Activated T-cell treated with anti-CD3 and anti-CD28 coated beads for 24 hours (primary cell): Measurements from ENCODE around the gene KRT6C.
"Not testable (repeated sequence)": the region's sequence is repeated elsewhere in the genome, so short reads cannot be mapped to it uniquely, and the experiment has no call there.

Experiments used
- DNase-seq: peaks from one replicate; pipeline ENCODE4 v3.0.0-alpha.2; 2020; ENCODE audit warnings: low read depth

Gene KRT6C

DNA sequence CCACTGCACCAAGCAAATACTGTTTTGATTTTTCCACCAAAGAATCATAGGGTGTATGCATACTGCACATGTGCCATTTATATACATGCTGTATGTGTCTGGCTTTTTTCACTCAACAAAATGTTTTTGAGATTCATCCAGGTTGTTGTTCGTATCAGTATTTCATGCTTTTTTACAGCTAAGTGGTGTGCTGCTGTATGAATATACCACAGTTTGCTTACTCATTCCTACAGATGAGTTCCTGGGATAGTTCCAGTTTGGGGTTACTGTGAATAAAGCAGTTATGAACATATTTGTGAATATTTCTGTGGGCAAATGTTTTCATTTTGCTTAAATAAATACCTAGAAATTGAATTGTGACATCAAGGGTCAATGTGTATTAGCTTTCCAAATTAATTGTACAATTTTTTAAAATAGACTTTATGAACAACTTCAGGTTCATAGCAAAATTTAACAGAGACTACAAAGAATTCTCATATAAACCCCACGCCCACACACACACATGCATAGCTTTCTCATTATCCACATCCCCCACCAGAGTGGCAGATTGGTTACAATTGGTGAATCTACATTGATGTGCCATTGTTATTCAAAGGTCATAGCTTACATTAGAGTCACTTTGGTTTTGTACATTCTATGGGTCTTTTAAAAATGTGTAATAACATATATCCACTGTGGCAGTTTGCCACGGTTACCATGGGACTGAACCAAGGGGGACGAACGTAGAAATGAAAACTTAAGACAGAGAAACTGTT, 26.4 kb upstream of the KRT6C start:
- DNase-seq, result no peak

DNA sequence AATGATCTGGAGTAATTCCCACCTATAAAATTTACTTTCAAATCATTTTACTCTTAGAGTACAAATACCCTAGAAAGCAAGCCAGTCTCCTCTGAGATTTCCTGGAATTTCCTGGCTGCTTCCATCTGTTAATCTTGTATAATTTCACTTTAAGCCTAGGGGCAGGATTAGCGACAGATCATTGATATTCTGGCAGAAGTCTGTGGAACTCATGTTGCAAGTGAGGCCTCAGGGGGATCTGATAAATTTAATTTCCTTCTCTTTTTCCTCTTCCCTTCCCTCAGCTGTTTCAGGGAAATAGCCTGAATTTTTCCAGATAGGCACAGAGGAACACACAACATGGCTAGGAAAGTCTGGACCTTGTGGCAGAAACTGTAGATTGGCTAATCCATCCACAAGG, 25.3 kb upstream of the KRT6C start:
- DNase-seq, result no peak

DNA sequence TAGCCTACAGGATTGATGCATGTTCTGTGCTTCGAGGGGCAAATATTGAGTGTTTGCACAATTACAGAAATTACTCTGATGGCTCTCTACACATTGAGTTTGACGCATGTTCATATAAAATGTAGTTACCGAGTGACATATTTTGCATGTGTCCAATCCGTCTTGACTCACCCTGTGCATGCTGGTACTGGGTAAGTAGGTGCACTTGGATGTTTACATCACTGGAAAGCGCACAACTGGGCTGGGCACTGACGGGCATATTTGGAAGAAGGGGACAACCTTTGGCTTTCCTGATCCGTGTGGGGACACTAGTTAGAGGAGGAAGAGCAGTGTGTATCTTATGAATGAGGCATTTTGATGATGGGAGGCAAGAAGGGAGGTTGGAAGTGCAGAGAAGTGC, 24.4 kb upstream of the KRT6C start:
- DNase-seq, result no peak

DNA sequence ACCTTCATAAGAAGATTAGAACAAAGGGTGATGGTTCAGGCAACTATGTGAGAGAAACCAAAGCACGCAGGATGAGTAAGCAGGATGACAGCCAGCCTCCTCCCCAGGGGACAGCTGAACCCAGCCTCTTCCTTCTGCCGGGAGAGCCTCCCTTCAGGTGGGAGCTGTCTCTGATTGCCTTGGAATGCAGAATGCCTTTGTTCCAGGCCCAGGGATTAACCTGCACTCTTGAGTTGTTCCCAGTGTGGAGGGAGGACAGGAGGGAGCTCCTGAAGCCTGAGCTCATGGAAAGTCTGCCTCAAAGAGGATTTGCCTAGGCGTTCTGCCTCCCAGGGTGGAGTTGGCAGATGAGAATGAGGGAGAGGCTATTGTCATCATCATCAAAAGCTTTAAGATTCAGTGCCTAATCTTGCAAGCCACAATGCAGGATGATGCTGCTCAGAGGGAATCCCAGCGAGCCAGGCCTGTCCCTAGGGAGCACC, 23.0 kb upstream of the KRT6C start:
- DNase-seq, result no peak

DNA sequence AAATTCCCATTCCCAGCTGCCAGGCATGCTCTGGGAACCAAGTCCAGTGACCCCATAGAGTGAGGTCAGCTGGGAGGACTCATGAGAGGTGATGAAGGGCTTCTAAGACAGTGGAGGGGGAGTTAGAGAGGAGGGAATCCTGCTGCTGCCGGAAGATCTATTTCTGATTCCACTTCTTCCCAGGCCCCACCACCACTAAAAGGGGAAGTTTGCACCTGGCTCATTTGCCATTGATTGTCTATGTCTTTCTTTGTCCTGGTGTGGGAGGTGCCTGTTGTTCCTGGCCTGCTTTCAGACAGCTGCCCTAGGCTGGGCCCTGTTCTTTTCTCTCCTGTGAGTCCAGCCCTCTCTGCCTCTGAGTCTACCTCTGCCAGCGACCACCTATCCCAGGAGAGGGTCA, 22.4 kb upstream of the KRT6C start:
- no peak for DNase-seq

DNA sequence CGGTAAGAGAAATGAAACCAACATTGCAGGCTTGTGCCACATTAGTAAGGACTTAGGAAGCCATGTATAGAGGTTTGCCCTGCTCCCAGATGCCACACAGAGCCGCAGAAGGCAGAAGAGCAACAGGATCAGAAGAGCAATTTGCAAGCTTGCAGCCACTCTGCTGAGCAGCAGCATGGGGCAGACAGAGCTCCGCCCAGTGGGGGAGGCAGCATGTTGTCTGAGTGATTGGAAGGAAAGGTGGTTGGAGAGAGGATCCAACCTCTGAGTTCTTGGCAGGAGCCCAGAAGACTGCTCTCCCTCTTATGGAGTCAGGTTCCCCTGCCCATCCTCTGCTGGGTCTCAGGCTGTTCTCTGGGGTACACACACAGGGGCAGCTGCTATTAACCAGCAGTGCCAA, 21.8 kb upstream of the KRT6C start:
- DNase-seq, result no peak

DNA sequence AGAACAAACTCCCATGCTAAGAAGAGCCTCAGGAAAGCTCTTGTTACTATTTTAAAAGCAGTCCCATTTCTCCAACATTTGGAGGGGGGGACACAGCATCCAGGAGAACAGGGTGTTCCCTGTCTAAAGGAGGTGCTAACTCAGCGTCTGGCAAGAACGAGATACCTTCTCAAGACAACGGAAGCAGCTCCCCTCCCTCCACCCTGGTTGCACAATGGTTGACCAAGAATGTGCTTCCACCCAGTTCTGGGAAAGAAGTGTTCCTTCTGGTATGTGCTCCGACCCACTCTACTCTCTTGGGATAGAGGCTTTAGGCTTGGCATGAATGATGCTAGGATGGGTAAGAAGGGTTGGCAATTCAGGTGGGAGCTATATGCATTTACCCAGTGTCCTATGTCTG, 20.9 kb upstream of the KRT6C start:
- DNase-seq, result no peak

DNA sequence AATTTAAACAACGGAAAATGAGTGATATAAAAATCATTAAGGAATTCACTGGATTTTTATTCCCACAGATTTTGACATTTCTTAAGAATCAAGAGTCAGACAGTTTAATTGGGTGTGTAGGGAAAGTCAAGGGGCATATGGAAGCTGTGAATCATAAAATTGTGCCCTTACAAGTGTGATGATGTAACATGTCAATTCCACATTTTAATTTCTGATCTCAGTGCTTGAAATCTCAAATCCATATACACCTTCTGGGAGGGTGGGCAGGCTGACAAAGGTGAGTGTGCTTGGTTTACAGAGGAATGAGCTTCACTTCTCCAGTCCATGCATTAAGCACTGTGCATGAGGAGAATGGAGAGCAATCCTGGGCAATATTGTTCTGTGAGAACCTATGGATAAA, 20.5 kb upstream of the KRT6C start:
- no peak for DNase-seq

DNA sequence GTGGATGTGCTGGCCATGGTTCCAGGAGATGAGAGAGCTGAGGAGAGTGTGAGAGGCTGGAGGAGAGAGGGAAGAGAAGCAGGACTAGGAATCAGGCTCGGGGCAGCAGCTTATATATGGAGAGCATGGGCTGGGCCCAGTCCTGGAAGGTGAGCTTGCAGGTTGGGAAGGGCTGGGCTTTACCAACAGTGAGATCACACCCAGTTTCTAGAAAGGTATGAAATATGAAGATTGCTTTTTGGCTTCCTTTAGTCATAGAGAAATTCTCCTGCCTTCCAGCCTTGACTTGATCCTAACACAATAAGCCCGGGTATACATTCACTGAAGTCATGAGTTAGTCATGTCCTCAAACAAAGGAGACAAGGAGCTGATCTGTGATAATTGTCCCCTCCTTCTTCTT, 19.6 kb upstream of the KRT6C start, which contains the start of gene KRT6A:
Gene KRT6A, minus strand, starts transcription at position 86 of the 400 bp plus-strand sequence. Its CDS starts 69 bp downstream, at position 17.
- DNase-seq, result no peak

DNA sequence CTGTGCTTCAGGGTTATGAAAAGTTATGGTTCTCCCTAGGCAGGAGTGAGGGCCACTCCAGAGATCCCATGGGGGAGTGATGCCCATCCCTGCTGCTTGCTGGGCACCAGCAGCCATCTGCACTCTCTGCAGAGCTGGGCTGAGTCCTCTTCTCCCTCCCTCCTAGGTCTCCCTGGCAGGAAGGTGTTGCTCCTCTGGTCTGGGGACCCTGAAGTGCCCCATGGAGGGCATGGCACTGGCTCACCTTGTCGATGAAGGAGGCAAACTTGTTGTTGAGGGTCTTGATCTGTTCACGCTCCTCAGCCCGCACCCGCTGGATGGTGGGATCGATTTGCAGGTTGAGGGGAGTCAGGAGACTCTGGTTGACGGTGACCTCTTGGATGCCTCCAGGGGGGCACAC, 18.8 kb upstream of the KRT6C start:
- DNase-seq, result not testable (repeated sequence)

DNA sequence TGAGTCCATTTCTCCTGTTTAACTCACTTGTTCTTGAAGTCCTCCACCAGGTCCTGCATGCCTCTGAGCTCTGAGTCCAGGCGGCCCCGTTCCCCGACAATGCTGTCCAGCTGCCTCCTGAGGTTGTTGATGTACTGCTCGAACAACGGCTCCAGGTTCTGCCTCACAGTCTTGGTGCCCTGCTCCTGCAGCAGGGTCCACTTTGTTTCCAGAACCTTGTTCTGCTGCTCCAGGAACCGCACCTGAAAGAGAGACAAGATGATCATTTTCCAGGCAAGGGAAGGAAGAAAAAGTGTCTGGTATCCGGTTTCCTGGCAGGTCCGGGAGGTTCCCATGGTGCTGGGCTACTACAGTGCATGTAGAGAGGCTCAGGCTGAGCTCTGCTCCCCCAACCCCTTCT, 17.9 kb upstream of the KRT6C start:
- not testable (repeated sequence) for DNase-seq

DNA sequence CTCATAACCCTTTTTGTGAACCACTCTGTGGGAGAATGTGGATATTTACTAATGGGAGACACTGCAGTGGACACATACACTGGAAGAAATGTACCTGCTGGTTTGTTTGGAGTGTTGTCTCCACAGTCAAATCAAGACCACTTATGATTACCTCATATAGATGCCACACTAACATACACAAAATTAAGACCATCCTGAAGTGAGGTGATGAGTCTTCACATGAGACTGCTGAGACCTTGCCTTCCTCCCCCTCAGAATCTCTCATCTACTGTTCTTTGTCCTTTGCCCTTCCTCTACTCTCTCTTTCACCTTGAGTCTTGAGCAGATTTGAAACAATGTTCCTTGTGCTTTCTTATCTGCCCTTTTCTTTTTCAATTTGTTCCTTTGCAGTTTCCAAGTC, 15.1 kb upstream of the KRT6C start:
- DNase-seq, result no peak

DNA sequence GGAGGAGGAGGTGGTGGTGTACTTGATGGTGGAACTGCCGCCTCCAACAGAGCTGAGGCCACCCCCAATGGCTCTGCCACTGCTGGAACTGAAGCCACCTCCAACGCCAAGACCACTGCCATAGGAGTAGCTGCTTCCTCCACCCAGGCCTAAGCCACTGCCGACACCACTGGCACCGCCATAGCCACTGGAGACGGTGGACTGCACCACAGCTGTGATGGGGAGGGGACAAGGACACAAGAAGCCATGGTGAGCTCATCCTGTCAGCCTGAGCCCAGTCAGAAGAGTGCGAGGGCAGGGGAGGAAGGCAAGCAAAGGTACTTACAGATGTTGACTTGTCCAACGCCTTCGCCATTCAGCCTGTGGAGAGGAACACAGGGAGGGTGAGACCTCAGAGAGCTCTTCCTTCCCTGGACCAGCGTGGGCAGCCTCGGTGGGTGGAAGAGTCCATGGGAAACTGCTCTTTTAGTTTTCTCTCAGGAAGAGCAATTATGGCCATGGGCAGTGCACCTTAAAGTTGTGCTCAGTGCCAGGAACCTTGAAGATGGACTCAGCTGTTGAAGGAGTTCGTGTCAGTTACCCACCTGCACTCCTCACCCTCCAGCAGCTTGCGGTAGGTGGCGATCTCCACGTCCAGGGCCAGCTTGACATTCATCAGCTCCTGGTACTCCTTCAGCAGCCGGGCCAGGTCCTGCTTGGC, 14.3 kb upstream of the KRT6C start:
- DNase-seq, result not testable (repeated sequence)

DNA sequence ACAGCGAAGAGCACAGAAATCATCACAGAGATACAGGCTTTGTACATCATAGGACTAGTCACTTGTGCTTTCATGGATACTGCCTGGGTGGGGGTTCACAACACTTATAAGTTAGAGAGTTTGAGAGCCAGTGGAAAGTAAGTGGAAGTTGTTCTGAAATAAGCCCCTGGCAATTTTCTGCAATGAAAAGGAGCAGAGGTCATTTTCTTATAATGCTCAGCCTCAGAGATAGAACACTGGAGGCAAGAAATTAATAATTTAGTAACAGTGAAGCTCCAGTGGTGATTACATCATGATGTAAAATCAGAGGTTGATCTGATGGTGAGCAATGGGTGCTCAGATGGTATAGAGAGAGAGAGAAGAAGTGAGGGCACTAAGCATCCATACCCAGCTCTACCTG, 13.6 kb upstream of the KRT6C start:
- DNase-seq, result no peak

DNA sequence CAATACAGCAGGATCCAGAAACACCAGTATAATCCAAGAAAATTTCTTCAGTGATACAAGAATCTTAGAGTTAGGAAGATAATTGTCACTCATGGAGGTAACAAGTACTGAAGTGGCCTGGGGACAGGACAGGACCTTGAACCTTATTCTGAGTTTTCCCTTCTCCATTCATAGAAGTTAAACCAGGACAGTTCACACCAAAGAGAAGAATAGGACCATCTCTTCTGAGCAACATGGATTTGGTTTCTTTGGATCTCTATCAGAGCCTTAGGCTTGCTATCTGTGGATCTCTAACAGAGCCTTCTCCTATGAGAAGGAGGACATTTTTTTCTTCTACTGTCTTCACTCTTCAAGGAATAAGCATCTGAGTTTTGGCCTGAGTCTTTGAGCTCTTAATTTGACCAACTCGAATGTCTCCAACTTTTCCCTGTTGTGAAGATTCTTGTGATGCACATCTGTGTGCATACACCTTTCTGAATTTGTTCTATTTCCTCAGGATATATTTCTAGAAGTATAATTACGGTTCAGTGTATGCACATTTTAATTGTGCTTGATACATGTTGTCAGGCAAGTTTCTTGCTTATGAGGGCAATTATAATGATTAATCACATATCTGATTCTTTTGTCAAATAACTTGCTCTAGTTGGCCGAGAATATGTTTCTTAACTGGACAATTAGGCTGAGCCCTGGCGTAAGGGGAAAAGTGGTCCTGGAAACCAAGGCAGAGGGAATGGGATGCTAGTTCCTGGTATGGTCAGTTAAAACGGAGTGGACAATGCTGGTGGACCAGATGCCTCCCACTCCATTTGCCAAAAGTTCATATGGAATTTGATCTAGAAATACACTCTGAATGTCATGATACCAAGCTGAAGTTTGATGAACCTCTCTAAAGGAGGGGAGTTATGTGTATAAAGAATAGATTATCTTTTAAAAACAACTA, 12.8 kb upstream of the KRT6C start:
- no peak for DNase-seq

DNA sequence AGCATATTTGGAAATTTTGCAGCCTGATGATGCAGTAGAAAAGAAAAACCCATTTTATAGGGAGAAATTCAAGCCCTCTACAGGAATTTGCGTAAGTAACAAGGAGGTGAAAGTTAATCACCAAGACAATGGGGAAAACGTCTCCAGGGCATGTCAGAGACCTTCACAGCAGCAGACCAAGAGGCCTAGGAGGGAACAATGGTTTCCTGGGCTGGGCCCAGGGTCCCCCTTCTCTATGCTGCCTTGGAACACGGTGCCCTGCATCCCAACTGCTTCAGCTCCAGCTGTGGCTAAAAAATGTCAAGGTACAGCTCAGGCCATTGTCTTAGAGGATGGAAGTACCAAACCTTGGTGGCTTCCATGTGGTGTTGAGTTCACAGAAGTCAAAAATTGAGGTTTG, 6.5 kb upstream of the KRT6C start:
- DNase-seq, result no peak

DNA sequence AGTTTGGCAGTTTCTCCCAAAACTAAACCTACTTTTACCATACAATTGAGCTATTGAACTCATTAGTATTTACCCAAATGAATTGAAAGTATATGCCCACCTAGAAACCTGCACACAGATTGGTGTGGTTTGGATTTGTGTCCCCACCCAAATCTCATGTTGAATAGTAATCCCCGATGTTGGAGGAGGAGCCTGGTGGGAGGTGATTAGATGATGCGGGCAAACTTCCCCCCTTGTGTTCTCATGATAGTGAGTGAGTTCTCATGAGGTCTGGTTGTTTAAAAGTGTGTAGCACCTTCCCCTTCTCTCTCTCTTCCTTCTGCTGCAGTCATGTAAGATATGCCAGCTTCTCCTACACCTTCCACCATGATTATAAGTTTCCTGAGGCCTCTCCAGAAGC, 4.0 kb upstream of the KRT6C start:
- no peak for DNase-seq

DNA sequence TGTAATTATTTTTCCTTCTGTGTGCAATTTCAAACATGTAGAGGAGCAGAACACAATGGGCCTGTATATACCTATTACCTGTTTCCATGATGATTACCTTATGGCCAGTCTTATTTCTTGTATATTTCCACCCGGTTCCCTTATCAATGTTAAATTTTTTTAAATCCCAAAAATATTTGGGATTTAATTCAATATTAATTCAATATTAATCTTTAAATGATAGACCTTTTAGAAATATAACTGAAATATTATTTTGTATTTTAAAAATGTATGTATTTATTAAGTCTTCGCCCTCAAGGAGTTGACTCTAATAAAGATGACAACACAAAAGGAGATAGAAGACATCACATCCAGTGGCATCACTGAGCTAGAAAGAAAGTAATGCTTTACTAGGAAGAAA, 607 bp upstream of the KRT6C start:
- DNase-seq, result no peak

DNA sequence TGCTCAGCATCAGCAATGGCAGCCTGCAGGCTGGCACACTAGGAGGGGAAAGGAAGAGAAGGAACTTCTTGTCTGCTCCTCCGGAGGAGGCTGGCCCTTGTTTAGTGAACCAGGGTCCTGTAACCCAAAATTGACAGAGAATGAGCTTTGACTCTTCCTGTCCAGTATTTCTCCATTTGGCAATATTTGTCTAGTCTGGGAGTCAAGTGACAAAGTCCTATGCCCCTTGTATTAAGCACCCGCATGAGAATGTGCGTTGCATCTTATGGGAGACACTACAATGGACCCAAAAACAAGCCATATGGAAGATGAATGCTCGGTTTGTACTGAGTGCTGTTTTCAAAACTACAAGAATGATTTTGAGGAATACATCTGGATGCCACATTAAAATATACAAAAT, 3.8 kb downstream of the KRT6C start:
- no peak for DNase-seq

DNA sequence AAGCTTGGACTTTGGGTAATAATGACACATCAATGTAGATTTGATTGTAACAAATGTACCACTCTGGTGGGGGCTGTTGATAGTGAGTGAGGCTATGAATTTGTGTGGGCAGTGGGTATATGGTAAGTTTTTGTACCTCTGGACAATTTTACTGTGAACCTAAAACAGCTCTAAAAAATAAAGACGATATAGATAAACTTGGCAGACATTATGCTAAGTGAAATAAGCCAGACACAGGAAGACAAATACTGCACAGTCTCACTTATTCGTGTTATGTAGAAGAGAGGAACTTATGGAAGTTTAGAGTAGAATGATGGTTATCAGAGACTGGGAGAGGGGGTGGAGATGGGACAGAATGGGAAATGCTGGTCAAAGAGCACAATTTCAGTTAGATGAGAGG, 8.7 kb downstream of the KRT6C start:
- no peak for DNase-seq

DNA sequence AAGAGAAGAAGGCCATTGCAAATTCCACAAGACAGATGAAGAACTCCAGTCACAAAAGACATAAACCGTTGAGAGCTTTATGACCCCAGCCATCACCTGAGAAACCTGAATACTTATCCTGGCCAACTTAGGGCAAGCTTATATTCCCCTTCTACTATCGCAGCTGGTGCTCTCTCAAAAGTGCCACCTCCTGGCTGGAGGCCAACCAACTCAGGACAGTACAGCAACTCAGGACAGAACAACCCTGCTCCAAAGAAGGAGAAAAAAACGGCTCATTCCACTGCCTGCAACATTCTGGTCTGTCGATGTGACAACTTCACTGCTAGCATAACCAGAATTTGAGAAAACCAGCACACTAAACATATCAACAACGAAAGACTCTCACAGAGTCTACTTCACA, 11.9 kb downstream of the KRT6C start:
- DNase-seq, result no peak

DNA sequence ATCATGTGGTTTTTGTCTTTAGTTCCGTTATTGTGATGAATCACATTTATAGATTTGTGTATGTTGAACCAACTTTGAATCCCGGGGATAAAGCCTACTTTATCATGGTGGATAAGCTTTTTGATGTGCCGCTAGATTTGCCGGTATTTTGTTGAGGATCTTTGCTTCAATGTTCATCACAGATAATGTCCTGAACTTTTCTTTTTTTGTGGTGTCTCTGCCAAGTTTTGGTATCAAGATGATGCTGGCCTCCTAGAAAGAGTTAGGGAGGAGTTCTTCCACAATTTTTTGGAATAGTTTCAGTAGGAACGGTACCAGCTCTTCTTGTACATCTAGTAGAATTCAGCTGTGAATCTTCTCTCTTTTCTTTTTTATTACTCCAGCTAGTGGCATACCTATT, 14.7 kb downstream of the KRT6C start:
- no peak for DNase-seq

DNA sequence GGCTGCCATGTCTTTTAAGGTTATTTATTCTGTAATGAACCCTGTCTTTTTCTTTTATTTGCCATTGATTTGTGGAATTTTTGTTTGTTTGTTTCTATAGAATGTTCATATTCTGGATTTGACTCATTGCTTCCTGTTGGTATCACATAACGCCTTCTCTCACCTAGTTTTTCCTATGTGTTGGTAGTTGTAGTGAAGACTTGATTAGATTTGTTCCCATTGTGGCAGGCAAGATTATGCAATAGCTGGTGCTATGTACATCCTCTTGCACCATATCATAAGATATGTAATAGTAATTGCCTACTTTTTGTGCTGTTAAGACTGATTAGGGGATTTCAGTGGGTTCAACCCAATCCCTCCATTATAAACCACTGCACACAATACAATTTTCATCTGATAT, 17.8 kb downstream of the KRT6C start:
- DNase-seq, result no peak
